ENCODE data around the gene EFCAB8.

EFCAB8 gene, protein sequence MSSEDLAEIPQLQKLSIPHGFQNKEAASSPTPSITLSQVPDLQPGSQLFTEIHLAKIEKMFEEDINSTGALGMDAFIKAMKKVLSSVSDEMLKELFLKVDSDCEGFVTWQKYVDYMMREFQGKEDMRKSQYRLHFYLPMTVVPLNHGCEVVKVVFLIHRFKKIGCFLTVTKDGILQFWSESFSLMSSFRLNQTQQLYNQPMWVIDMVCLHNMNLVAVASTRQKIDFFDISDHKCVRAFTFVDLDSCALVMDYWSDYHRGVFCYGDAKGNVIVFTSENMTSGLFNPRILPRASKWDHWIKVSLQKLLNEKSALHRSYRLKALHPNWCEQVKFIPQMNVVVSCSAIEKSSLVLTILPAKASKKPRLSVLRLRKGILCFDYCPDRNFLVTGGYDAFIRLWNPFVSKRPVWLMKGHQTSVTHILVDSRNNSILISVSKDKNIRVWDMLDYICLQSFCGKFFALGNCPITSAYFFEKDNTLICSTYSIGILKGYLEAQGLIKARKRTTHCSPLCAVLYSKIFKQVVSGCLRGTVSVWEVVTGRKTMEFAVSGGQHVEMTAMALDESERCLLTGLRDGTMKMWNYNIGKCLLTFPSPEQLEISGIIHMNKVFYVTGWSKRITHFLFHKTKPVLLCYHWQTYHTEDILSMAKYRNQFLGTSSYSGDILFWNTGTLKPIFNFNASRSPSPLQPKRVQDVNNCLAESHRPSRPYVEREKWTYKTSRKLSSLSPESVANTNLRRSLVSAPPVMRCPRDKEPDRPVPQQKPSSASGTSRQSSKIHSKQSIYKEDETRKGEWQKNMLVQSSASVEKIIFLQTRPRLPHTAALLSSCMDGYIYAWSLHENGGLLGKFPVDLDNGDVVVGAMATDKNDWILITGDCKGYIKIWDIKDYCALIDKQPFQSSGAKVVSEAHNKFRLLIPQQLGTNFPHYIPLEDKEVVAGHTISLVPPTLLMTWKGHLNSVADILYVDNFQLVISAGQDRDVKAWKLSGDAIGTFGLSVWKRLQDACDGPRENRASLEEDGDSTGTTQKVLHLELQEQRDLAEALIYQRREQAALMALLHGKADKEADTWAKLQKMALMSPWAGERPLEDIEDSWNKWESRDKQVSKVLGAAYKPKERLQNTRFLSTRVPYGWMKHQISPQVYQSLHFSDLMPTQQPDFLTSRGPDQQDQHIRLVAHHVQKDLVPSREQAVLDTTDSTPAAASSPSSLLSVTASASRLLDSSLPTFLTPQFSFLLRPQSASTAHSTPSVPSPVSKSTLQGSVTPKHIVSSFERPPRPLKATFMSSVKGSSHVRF

DNA sequence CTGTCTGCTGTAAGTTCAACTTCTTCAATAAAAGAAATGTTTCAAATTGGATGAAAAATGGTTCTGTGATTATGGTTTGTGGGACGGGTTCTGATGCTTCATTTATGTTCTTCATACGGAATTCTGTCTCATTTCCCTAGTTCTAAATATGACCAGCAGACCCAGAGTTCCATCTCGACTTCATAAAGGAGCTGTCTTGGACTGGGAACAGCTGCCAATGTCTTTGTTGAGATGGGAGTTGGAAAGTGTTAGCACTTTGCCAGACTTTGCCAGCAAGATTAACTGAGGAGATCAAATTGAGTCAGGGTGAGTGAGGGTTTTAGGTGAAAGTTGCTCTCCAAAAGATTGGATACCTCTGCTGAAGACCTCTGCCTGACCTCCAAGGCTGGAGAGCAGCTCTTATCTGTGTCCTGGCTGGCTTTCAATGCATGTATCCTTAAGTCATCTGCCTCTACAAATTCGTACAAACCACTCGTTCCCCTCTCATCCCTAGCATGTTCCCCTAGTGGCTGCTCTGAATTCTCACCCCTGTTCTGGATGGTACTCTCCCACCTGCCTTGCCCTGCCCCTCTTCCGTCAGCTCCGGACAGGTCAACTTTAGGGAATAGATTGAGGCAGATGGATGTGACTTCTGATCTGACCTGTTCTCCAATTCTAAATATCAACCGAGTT is at the start of gene EFCAB8:
Gene EFCAB8, plus strand, starts transcription at position 223 of the 672 bp plus-strand sequence. CDS start 4,870 bp downstream, outside the sequence.
- Histone ChIP-seq H3K9me3 (ENCODE audit: insufficient read depth, low read depth, low read length) (no peaks in the 10 kb centered on the region), H3K4me1 (ENCODE audit: insufficient read depth, low read length) (peaks cover 21% of the 10 kb centered on the region; the same call in 1 of the 2 replicates), H3K27me3 (ENCODE audit: insufficient read depth, low read length) (no peaks in the 10 kb centered on the region), H3K27ac (ENCODE audit: low read length) (peak within 1 kb of the TSS; percentile 66), H3K4me3 (ENCODE audit: low read length) (peak within 1 kb of the TSS; percentile 39; the same call in 1 of the 2 replicates), H3K36me3 (ENCODE audit: insufficient read depth, low read depth, low read length) (peaks cover 15% of the 10 kb centered on the region; the same call in 1 of the 2 replicates), H3K9ac (ENCODE audit: low read depth, low read length) (peak within 1 kb of the TSS; percentile 33; the same call in 1 of the 2 replicates)

DNA sequence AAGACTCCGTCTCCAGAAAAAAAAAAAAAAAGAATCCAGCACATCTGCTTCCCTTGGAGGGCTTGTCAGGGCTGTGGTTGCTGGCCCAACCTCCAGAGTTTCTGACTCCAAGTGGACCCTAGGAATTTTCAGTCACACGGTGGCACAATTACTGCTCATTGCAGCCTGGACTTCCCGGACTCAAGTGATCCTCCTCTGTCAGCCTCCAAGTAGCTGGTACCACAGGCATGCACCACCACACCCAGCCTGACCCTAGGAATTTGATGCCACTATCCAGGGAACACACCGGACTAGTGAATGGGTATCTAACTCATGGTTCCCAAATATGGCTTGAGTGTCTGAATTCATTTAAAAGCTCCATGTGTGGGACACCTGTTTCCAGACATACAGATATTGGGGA is 48.8 kb upstream of the EFCAB8 start:
- Histone ChIP-seq H3K4me1 (ENCODE audit: insufficient read depth, low read length) (peaks cover 20% of the 10 kb centered on the region), H3K4me3 (ENCODE audit: low read length) (no peak overlapping the region), H3K9ac (ENCODE audit: low read depth, low read length) (no peak overlapping the region), H3K27me3 (ENCODE audit: insufficient read depth, low read length) (no peaks in the 10 kb centered on the region), H3K27ac (ENCODE audit: low read length) (no peak overlapping the region), H3K9me3 (ENCODE audit: insufficient read depth, low read depth, low read length) (no peaks in the 10 kb centered on the region), H3K36me3 (ENCODE audit: insufficient read depth, low read depth, low read length) (peaks cover 57% of the 10 kb centered on the region)

DNA sequence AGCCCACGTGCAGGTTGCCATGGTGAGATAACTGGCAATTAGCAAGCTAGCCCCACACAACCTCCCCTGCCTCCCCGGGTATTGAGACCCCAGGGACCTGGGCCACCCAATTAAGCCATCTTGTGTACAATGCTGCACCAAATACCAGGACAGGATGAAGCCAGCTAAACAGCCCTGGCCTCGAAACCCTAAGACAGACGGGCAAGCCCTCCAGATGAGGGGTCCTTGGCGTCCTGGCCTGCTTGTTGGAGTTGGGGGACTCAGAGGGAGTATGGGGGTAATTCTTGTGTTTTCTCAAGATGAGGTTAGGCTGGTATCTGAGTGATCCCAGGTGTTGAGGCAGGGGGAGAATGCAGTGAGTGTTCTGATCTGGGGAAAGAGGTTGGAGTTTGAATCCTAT is 47.8 kb upstream of the EFCAB8 start:
- H3K9ac ChIP-seq (ENCODE audit: low read depth, low read length) = no peak overlapping the region
- H3K4me3 ChIP-seq (ENCODE audit: low read length) = no peak overlapping the region
- peaks cover 46% of the 10 kb centered on the region for H3K36me3 ChIP-seq (ENCODE audit: insufficient read depth, low read depth, low read length)
- H3K9me3 ChIP-seq (ENCODE audit: insufficient read depth, low read depth, low read length) = no peaks in the 10 kb centered on the region
- H3K4me1 ChIP-seq (ENCODE audit: insufficient read depth, low read length) = peaks cover 20% of the 10 kb centered on the region
- H3K27ac ChIP-seq (ENCODE audit: low read length) = no peak overlapping the region
- no peaks in the 10 kb centered on the region for H3K27me3 ChIP-seq (ENCODE audit: insufficient read depth, low read length)

DNA sequence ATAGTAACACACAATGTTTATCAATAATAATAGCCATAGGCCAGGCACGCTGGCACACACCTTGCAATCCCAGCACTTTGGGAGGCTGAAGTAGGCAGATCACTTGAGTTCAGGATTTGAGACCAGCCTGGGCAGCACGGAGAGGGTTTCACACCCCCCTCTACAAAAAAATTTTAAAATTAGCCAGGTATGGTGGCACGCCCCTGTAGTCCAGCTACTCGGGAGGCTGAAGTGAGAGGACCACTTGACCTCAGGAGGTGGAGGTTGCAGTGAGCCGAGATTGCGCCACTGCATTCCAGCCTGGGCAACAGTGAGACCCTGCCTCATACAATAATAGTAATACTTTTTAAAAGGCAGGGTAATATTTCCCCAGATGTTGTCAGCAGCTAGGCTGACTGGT is 46.8 kb upstream of the EFCAB8 start:
- Histone ChIP-seq H3K27ac (ENCODE audit: low read length) (no peak overlapping the region), H3K9ac (ENCODE audit: low read depth, low read length) (no peak overlapping the region), H3K4me1 (ENCODE audit: insufficient read depth, low read length) (peaks cover 10% of the 10 kb centered on the region; the same call in 1 of the 2 replicates), H3K4me3 (ENCODE audit: low read length) (no peak overlapping the region), H3K9me3 (ENCODE audit: insufficient read depth, low read depth, low read length) (no peaks in the 10 kb centered on the region), H3K27me3 (ENCODE audit: insufficient read depth, low read length) (no peaks in the 10 kb centered on the region), H3K36me3 (ENCODE audit: insufficient read depth, low read depth, low read length) (peaks cover 37% of the 10 kb centered on the region)

GRCh38 chr20:32819992-32820697 is 38.6 kb upstream of the EFCAB8 start:
- Histone ChIP-seq H3K4me1 (ENCODE audit: insufficient read depth, low read length) (peaks cover 13% of the 10 kb centered on the region), H3K4me3 (ENCODE audit: low read length) (peak overlapping the region; percentile 88), H3K27ac (ENCODE audit: low read length) (peak overlapping the region; percentile 82), H3K27me3 (ENCODE audit: insufficient read depth, low read length) (no peaks in the 10 kb centered on the region), H3K9ac (ENCODE audit: low read depth, low read length) (peak overlapping the region; percentile 87), H3K9me3 (ENCODE audit: insufficient read depth, low read depth, low read length) (no peaks in the 10 kb centered on the region), H3K36me3 (ENCODE audit: insufficient read depth, low read depth, low read length) (peaks cover 8% of the 10 kb centered on the region; the same call in 1 of the 2 replicates)

DNA sequence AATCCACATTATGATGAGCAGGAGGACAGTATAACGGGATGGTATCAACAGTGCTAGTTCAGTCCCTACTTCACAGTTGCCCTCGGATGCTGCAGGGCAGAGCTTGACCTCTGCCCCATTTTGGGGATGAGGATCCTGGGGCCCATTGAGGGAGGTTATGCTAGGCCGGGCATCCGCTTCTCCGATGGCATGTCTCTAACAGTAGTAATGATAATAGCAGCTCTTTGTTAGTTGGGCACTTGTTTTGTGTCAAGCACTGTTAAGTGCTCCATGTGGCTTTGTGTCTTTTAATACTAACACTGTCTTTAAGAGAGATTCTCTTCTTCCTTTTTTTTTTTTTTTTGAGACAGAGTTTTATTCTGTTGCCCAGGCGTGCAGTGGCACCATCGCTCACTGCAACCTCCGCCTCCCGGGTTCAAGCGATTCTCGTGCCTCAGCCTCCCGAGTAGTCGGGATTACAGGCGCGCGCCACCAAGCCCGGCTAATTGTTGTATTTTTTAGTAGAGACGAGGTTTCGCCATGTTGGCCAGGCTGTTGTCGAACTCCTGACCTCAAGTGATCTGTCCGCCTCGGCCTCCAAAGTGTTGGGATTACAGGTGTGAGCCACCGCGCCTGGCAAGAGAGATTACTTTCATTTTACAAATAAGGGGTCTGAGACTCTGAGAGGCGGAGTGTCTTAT is 37.9 kb upstream of the EFCAB8 start:
- Histone ChIP-seq H3K27me3 (ENCODE audit: insufficient read depth, low read length) (no peaks in the 10 kb centered on the region), H3K4me3 (ENCODE audit: low read length) (peak overlapping the region; percentile 88), H3K27ac (ENCODE audit: low read length) (peak overlapping the region; percentile 82), H3K9ac (ENCODE audit: low read depth, low read length) (peak overlapping the region; percentile 87), H3K4me1 (ENCODE audit: insufficient read depth, low read length) (peaks cover 13% of the 10 kb centered on the region), H3K9me3 (ENCODE audit: insufficient read depth, low read depth, low read length) (no peaks in the 10 kb centered on the region), H3K36me3 (ENCODE audit: insufficient read depth, low read depth, low read length) (peaks cover 11% of the 10 kb centered on the region)

- peaks cover 24% of the 10 kb centered on the region for H3K36me3 ChIP-seq (ENCODE audit: insufficient read depth, low read depth, low read length)
- no peak overlapping the region; the same call in 1 of the 2 replicates for H3K9ac ChIP-seq (ENCODE audit: low read depth, low read length)
- peaks cover 13% of the 10 kb centered on the region for H3K4me1 ChIP-seq (ENCODE audit: insufficient read depth, low read length)
- no peak overlapping the region for H3K4me3 ChIP-seq (ENCODE audit: low read length)
- no peaks in the 10 kb centered on the region for H3K27me3 ChIP-seq (ENCODE audit: insufficient read depth, low read length)
- no peaks in the 10 kb centered on the region for H3K9me3 ChIP-seq (ENCODE audit: insufficient read depth, low read depth, low read length)
- H3K27ac ChIP-seq (ENCODE audit: low read length) = no peak overlapping the region
These were observed 36.5 kb upstream of the EFCAB8 start for GRCh38 chr20:32822225-32822624.

DNA sequence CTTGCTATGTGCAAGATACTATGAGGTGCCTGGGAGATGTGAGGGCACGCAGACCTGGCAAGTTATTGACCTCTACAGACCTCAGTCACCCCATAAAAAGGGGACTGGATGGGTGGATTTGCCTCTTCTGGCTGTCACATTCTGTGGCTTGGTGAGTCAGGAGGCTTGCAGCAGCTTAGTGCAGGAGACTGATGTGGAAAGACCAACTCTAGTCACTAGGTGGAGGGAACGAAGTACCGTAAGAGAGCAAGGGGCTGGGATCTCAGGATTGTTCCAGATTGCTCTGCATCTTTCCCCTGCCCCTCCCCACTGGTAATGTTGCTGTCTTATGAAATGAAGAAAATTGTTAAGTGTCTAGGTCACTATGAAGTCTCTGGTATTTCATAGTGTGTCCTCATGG is 35.6 kb upstream of the EFCAB8 start:
- Histone ChIP-seq H3K9me3 (ENCODE audit: insufficient read depth, low read depth, low read length) (no peaks in the 10 kb centered on the region), H3K27ac (ENCODE audit: low read length) (no peak overlapping the region), H3K9ac (ENCODE audit: low read depth, low read length) (0 out of 2 replicates have a peak overlapping the region, but pooled peaks have one; percentile 39), H3K4me1 (ENCODE audit: insufficient read depth, low read length) (peaks cover 13% of the 10 kb centered on the region), H3K27me3 (ENCODE audit: insufficient read depth, low read length) (no peaks in the 10 kb centered on the region), H3K36me3 (ENCODE audit: insufficient read depth, low read depth, low read length) (peaks cover 33% of the 10 kb centered on the region), H3K4me3 (ENCODE audit: low read length) (no peak overlapping the region)

DNA sequence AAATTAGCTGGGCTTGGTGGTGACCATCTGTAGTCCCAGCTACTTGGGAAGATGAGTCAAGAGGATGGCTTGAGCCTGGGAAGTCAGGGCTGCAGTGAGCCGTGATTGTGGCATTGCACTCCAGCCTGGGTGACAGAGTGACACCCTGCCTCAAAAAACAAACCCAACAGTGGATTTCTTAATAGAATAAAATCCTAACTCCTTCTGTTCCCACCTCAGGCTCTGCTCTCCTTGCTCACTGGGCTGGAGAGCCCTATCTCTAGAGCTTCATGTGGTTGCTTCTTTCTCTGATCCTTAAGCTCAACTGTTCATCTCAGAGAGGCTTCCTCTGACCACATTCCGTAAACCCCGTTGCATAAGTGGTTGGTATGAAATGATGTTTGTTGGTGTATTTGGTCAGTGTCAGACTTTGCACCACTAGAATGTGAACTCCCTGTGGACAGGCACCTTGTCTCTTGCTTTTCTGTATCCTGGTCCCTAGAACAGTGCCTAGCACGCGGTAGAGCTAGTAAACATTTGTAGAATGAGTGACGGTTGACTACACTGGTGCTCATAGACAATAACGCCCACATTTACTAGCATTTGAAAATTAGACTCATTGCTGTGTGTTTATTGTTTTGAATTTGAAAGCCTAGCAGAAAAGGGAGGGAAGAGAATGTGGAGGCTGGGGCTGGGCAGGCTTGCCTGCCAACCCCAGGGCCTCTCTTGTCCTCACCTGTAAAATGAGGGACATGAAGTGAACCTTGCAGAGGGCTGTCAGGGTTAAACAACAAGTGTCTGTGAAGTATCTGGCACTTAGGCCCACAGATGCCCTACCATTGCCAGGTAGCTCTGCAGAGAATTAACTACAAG is 34.8 kb upstream of the EFCAB8 start:
- Histone ChIP-seq H3K36me3 (ENCODE audit: insufficient read depth, low read depth, low read length) (peaks cover 41% of the 10 kb centered on the region), H3K4me1 (ENCODE audit: insufficient read depth, low read length) (peaks cover 13% of the 10 kb centered on the region), H3K27me3 (ENCODE audit: insufficient read depth, low read length) (no peaks in the 10 kb centered on the region), H3K27ac (ENCODE audit: low read length) (no peak overlapping the region), H3K9ac (ENCODE audit: low read depth, low read length) (no peak overlapping the region), H3K4me3 (ENCODE audit: low read length) (no peak overlapping the region), H3K9me3 (ENCODE audit: insufficient read depth, low read depth, low read length) (no peaks in the 10 kb centered on the region)
